K562 (cell line): ENCODE measurements around the gene BRME1. TPM values are rescaled to one million over a fixed set of nuclear protein-coding genes. Genes with fewer than 3 reads are reported as not detected.

Experiments used
- BCOR ChIP-seq: fragments of 450-650 bp; IDR thresholded peaks from 2 replicates; pipeline ENCODE4 v1.6.1; 2016
- CBX1 ChIP-seq: sonication (generic); IDR thresholded peaks from 2 replicates; pipeline ENCODE4 v1.6.1; 2016; ENCODE audit warnings: antibody characterized with exemption, low read depth, mild to moderate bottlenecking
- DPF2 ChIP-seq: fragments of 450-650 bp; IDR thresholded peaks from 2 replicates; pipeline ENCODE4 v1.6.1; 2016
- FOXP1 ChIP-seq: sonication (generic); formaldehyde crosslinking; IDR thresholded peaks from 2 replicates; pipeline ENCODE4 v1.8.0; 2022; ENCODE audit warnings: mild to moderate bottlenecking, missing genetic modification reagents
- HEY1 ChIP-seq: fragments of 250-450 bp; sonication (Bioruptor Pico); IDR thresholded peaks from 2 replicates; pipeline ENCODE4 v1.5.0; 2020; ENCODE audit warnings: mild to moderate bottlenecking, moderate library complexity, borderline replicate concordance
- ILF3 ChIP-seq: fragments of 450-650 bp; IDR thresholded peaks from 2 replicates; pipeline ENCODE4 v1.6.1; 2018; ENCODE audit warnings: antibody characterized with exemption, mild to moderate bottlenecking, moderate library complexity, borderline replicate concordance
- MAZ ChIP-seq, 2 experiments: fragments of 450-650 bp in 1 of 2; sonication (generic) in 1 of 2; formaldehyde crosslinking; IDR thresholded peaks in 1 of 2; conservative IDR thresholded peaks in 1 of 2; 2 replicates each; pipeline versions ENCODE4 v1.4.0 to v1.5.0; 2020; ENCODE audit warnings: mild to moderate bottlenecking in 1 of 2, missing genetic modification reagents in 1 of 2
- POU5F1 ChIP-seq: fragments of 150-350 bp; IDR thresholded peaks from 2 replicates; pipeline ENCODE4 v1.6.1; 2014; ENCODE audit warnings: borderline replicate concordance, low read length, low read depth, mild to moderate bottlenecking; ENCODE audit not compliant: partially characterized antibody
- PYGO2 ChIP-seq: fragments of 450-650 bp; IDR thresholded peaks from 2 replicates; pipeline ENCODE4 v1.6.1; 2016; ENCODE audit warnings: mild to moderate bottlenecking, missing genetic modification characterization, moderate library complexity, missing compliant biosample characterization
- RCOR1 ChIP-seq, 2 experiments: IDR thresholded peaks; 2 replicates each; pipeline ENCODE4 v1.6.1; 2012; ENCODE audit warnings: low read depth in 2 of 2, low read length in 2 of 2, borderline replicate concordance in 1 of 2, improper control_type of control experiment in 1 of 2
- SIN3A ChIP-seq, 2 experiments: fragments of 150-350 bp in 1 of 2; IDR thresholded peaks; 2 replicates each; pipeline ENCODE4 v1.6.1; 2011 to 2016; ENCODE audit warnings: borderline replicate concordance in 2 of 2, low read depth in 2 of 2, low read length in 2 of 2, mild to moderate bottlenecking in 2 of 2, moderate library complexity in 2 of 2; ENCODE audit not compliant: control insufficient read depth in 1 of 2
- SP1 ChIP-seq: sonication (generic); formaldehyde crosslinking; IDR thresholded peaks from 2 replicates; pipeline ENCODE4 v1.8.1; 2022; ENCODE audit warnings: mild to moderate bottlenecking, missing genetic modification reagents
- SRSF3 ChIP-seq: fragments of 200-400 bp; formaldehyde crosslinking; IDR thresholded peaks from 2 replicates; pipeline ENCODE4 v1.6.1; 2016; ENCODE audit warnings: mild to moderate bottlenecking, low read length, moderate library complexity; ENCODE audit not compliant: insufficient read depth
- ZNF121 ChIP-seq: sonication (generic); formaldehyde crosslinking; conservative IDR thresholded peaks from 2 replicates; pipeline ENCODE4 v1.8.0; 2022; ENCODE audit warnings: missing genetic modification reagents
- ZNF212 ChIP-seq: fragments of 450-650 bp; formaldehyde crosslinking; IDR thresholded peaks from 2 replicates; pipeline ENCODE4 v1.4.0; 2020; ENCODE audit warnings: mild to moderate bottlenecking
- polyA plus RNA-seq, 8 experiments: library from polyadenylated mRNA; depleted of rRNA in 4 of 8; stranded (reverse) in 5 of 8; unstranded in 3 of 8; fragments of >200 nt; fragmentation: Nextera tagmentation in 2 of 8; fragmentation: Illumina TruSeq in 1 of 8; extraction: Ambion mirVana in 2 of 8; extraction: Trizol in 1 of 8; gene quantifications; 2 replicates each; pipeline versions ENCODE4 v1.2.1 to v1.2.3, GENCODE V29; 2011 to 2014; ENCODE audit warnings: inconsistent platforms in 1 of 8, missing spikeins in 1 of 8
- total RNA-seq, 7 experiments: library from RNA; depleted of rRNA in 6 of 7; stranded (reverse); fragments of >200 nt in 6 of 7; fragmentation: Illumina TruSeq in 2 of 7; extraction: Trizol in 2 of 7; gene quantifications; 2 replicates each; pipeline versions ENCODE4 v1.2.1 to v1.2.3, GENCODE V29; 2011 to 2021; ENCODE audit warnings: low replicate concordance in 1 of 7
- TF ChIP-seq, protein P1 (sequence below): fragments of 250-450 bp; sonication (Bioruptor Pico); IDR thresholded peaks from 2 replicates; pipeline ENCODE4 v1.5.0; 2020; ENCODE audit warnings: mild to moderate bottlenecking

Gene BRME1
- total and polyA plus RNA-seq, 9 of the 15 experiments (the other 6 are each of a cell fraction or from before 2014, with no cell fraction given) = 0.75 to 6.1 (median 3.6) TPM

DNA sequence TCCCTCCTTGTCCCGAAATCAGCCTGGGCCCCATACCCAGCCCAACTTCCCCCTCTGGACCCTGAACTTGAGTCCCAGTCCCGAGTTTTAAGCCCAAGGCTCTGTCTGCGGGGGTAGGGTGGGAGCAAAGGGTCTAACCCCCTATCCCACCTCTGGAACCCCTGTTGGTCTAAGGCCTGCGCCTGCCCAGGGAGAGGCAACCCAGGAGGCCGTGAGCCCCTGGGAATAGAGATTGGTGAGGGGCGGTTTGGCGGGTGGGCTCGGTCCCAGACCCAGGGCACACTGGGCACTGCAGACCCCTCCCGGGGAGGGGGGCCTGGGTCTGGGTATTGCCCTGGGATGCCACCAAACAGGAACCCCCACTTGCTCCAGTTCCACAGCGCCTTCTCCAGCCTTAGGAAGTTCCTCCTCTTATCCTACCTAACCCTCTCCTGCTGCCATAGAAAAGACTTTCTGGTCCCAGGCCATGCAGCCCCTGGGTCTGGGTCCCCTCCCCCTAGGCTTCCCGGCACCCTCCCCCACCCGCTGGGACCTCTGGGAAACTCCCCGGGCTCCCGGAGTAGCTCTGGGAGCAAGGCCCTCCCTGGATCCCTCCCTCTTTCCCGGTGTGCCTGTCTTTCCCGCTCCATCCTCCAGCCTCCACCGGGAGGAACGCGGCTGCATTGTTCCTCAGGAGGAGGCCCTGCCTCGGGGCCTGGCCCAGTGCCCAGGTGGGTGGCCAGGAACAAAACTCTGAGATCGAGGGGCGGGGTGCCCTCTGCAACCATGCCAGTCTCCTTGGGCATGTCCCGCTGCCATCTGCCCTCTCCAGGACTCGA, 62.6 kb downstream of the BRME1 start (continued):
- TF ChIP-seq POU5F1 = no peak
- TF ChIP-seq ZNF121 = no peak
- TF ChIP-seq BCOR = peak; percentile 93
- no peak for TF ChIP-seq SRSF3
- TF ChIP-seq FOXP1 = no peak
- TF ChIP-seq PYGO2 (tag) = no peak
- TF ChIP-seq CBX1 = peak; percentile 54; the same call in 1 of the 2 replicates
- no peak for TF ChIP-seq MAZ (CRISPR knock-in tag; conservative IDR thresholded peaks at IDR 0.05 in 1 of 2, IDR thresholded peaks at IDR 0.05 in 1 of 2)
- no peak for TF ChIP-seq ZNF212 (CRISPR knock-in tag)
- TF ChIP-seq DPF2 = 0 out of 2 replicates have a peak, but pooled peaks have one; percentile 13
- no peak for TF ChIP-seq HEY1 (CRISPR knock-in tag)
- TF ChIP-seq SIN3A (IDR thresholded peaks at IDR 0.05; ENCODE audit: borderline replicate concordance in 2 of 2, control insufficient read depth in 1 of 2, low read depth in 2 of 2, low read length in 2 of 2) = 0 out of 4 replicates have a peak, but pooled peaks of 1 of the 2 experiments have one; percentile 11
- TF ChIP-seq SP1 (CRISPR knock-in tag) = peak; percentile 16; the same call in 1 of the 2 replicates
- TF ChIP-seq ILF3 = no peak
- peak in 1 of 2 experiments; percentile 30; a peak in 1 of 4 replicates for TF ChIP-seq RCOR1 (IDR thresholded peaks at IDR 0.05; ENCODE audit: borderline replicate concordance in 1 of 2, low read depth in 2 of 2, low read length in 2 of 2)
- TF ChIP-seq, protein P1, sequence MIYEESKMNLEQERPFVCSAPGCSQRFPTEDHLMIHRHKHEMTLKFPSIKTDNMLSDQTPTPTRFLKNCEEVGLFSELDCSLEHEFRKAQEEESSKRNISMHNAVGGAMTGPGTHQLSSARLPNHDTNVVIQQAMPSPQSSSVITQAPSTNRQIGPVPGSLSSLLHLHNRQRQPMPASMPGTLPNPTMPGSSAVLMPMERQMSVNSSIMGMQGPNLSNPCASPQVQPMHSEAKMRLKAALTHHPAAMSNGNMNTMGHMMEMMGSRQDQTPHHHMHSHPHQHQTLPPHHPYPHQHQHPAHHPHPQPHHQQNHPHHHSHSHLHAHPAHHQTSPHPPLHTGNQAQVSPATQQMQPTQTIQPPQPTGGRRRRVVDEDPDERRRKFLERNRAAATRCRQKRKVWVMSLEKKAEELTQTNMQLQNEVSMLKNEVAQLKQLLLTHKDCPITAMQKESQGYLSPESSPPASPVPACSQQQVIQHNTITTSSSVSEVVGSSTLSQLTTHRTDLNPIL (CRISPR knock-in tag) = no peak
